Thyroid gland (tissue), 4 donors: ENCODE results near the gene OSBPL6. TPM values are rescaled to one million over a fixed set of nuclear protein-coding genes. Genes with fewer than 3 reads are reported as not detected.

Source experiments
- DNase-seq, 2 donors: peaks; one replicate each; pipeline ENCODE4 v3.0.0-alpha.2; 2019
- H3K27ac ChIP-seq, 3 donors: fragments of 200-600 bp; sonication (generic); 1 replicate in 2 of 3; 2 replicates in 1 of 3; pipeline ENCODE4 v1.5.1; 2016 to 2019; ENCODE audit warnings: mild to moderate bottlenecking in 1 of 3, moderate library complexity in 1 of 3
- H3K27me3 ChIP-seq: fragments of 200-600 bp; sonication (generic); one replicate; pipeline ENCODE4 v1.5.1; 2019
- H3K36me3 ChIP-seq, 2 donors: fragments of 200-600 bp; sonication (generic); one replicate each; pipeline ENCODE4 v1.5.1; 2016 to 2019
- H3K4me1 ChIP-seq, 2 donors: fragments of 200-600 bp; sonication (generic); one replicate each; pipeline ENCODE4 v1.5.1; 2017 to 2019
- H3K4me3 ChIP-seq, 3 donors: fragments of 200-600 bp; sonication (generic); replicated peaks in 1 of 3; 1 replicate in 2 of 3; 2 replicates in 1 of 3; pipeline ENCODE4 v1.5.1; 2016; ENCODE audit warnings: mild to moderate bottlenecking in 1 of 3
- H3K9me3 ChIP-seq: fragments of 200-600 bp; sonication (generic); one replicate; pipeline ENCODE4 v1.5.1; 2017
- CTCF ChIP-seq, 6 experiments: fragments of 200-600 bp in 3 of 6; fragments of 450-650 bp in 3 of 6; sonication (generic) in 3 of 6; IDR thresholded peaks; one replicate each; pipeline ENCODE4 v1.5.1; 2016 to 2019; ENCODE audit warnings: antibody characterized with exemption in 6 of 6, mild to moderate bottlenecking in 2 of 6, inconsistent platforms in 1 of 6, moderate library complexity in 1 of 6
- POLR2A ChIP-seq, 2 donors: fragments of 450-650 bp; IDR thresholded peaks; one replicate each; pipeline ENCODE4 v1.6.1; 2017; ENCODE audit warnings: antibody characterized with exemption in 2 of 2, mild to moderate bottlenecking in 2 of 2, moderate library complexity in 1 of 2
- WGBS, 2 donors: methylation state at CpG; one replicate each; pipeline ENCODE4 v1.1.5; 2017; 5-methylcytosine and 5-hydroxymethylcytosine counted together
- intact Hi-C: fragments of 100-400 bp; cut with DNase I; formaldehyde crosslinking; loops from one replicate; pipeline ENCODE4 v1.15.1; 2023
- total RNA-seq, 4 donors: library from RNA; depleted of rRNA; stranded (reverse); fragments of >200 nt; gene quantifications; one replicate each; pipeline ENCODE4 v1.2.3, GENCODE V29; 2016

The OSBPL6 gene
- total RNA-seq, 4 donors from 2014 or later, result 2.1 to 5.3 (median 3.2) TPM

DNA sequence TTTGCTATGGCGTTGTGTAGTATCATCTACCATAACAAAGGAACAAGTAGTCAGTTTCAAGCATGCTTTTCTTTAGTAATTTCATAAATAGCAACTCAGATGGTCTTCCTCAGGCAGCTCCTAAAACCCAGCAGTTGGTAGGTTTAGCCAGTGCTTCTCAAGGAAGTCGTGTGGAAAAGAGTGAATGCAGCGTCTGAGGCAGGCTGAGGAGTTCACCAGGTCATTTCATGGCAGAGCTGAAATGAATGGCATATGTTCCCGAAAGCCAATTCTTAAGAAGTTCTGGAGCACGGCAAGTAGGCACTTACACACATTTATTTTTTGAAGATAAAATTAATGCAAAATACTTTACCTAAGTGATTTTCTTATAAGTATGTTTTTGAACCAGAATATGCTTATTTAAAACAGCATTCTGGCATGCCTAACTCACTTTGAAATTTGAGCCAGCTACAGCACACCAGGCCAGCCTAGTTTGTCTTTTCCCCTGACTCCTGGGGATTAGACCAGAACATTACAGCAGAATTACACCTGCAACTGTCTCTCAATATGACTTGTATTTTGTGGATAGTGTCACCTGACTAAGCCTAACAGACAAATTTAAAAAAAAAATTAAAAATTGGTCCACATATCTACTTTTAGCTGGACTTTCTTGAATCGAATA lies 62.2 kb downstream of the OSBPL6 start:
- 27 to 44% methylated on average over 6 of the region's 6 CpGs for WGBS, 2 donors
- intact Hi-C loops, result no loop called here

GRCh38 chr2:178257127-178257526 lies 62.8 kb downstream of the OSBPL6 start:
- H3K4me1 ChIP-seq, result peaks cover 7 to 8% of the 10 kb centered on the region in 2 donors
- H3K27me3 ChIP-seq, result no peaks in the 10 kb centered on the region
- H3K4me3 ChIP-seq, result no peak overlapping the region
- WGBS, 2 donors, result 88 to 93% methylated on average over 2 of the region's 2 CpGs
- intact Hi-C loops, result no loop called here
- peak overlapping the region in 2 of 3 donors; percentile 4 to 39 for H3K27ac ChIP-seq
- H3K36me3 ChIP-seq, result no peaks in the 10 kb centered on the region
- no peaks in the 10 kb centered on the region for H3K9me3 ChIP-seq
- DNase-seq, result no peak
- no peak for TF ChIP-seq CTCF (IDR thresholded peaks at IDR 0.05)
- no peak for TF ChIP-seq POLR2A (IDR thresholded peaks at IDR 0.05)

More for the DNA sequence above, 62.2 kb downstream of the OSBPL6 start:
- peak; percentile 39 to 49 for DNase-seq
- no peaks in the 10 kb centered on the region for H3K36me3 ChIP-seq
- H3K4me1 ChIP-seq, result peaks cover 7 to 8% of the 10 kb centered on the region in 2 donors
- H3K4me3 ChIP-seq, result no peak overlapping the region
- peak overlapping the region; percentile 4 to 45 (median 17) for H3K27ac ChIP-seq
- no peaks in the 10 kb centered on the region for H3K27me3 ChIP-seq
- no peak for TF ChIP-seq POLR2A (IDR thresholded peaks at IDR 0.05)
- TF ChIP-seq CTCF (IDR thresholded peaks at IDR 0.05), result no peak
- no peaks in the 10 kb centered on the region for H3K9me3 ChIP-seq

- Histone ChIP-seq H3K4me1 (peaks cover 7 to 8% of the 10 kb centered on the region in 2 donors), H3K36me3 (no peaks in the 10 kb centered on the region), H3K4me3 (no peak overlapping the region), H3K27me3 (no peaks in the 10 kb centered on the region), H3K9me3 (no peaks in the 10 kb centered on the region), H3K27ac (no peak overlapping the region)
- 79 to 80% methylated on average over 2 of the region's 2 CpGs for WGBS, 2 donors
- DNase-seq, result no peak
- intact Hi-C loops, result no loop called here
- TF ChIP-seq POLR2A (IDR thresholded peaks at IDR 0.05), result no peak
- no peak for TF ChIP-seq CTCF (IDR thresholded peaks at IDR 0.05)
These were observed 64.6 kb downstream of the OSBPL6 start for GRCh38 chr2:178258916-178259315.

DNA sequence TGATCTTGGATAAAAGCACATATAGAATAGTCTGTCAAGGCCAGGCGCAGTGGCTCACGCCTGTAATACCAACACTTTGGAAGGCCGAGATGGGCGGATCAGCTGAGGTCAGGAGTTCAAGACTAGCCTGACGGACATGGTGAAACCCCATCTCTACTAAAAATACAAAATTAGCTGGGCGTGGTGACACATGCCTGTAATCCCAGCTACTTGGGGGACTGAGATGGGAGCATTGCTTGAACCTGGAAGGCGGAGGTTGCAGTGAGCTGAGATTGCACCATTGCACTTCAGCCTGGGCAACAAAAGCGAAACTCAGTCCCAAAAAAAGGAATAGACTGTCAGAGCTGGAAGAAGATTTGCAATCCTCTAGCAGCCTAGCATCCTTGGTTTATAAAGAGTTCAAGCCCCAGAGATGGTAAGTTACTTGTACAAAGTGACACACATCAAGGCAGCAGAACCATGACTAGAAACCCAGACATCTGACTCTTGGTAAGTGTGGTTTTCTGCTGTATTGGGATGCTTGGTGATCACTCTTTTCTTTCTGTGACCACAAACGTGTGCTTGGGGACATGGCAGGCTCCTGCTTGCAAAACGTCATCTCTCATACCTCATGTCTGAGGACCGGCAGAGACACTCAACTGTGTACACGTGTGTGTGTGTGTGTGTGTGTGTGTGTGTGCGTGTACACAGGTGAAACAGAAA lies 69.0 kb downstream of the OSBPL6 start:
- DNase-seq, result no peak
- intact Hi-C loops, result no loop called here
- Histone ChIP-seq H3K36me3 (no peaks in the 10 kb centered on the region), H3K4me1 (no peaks in the 10 kb centered on the region), H3K9me3 (no peaks in the 10 kb centered on the region), H3K27me3 (no peaks in the 10 kb centered on the region), H3K4me3 (no peak overlapping the region), H3K27ac (no peak overlapping the region)
- WGBS, 2 donors, result 85 to 90% methylated on average over 13 of the region's 13 CpGs
- no peak for TF ChIP-seq CTCF (IDR thresholded peaks at IDR 0.05)
- TF ChIP-seq POLR2A (IDR thresholded peaks at IDR 0.05), result no peak

GRCh38 chr2:178264211-178264610 lies 69.9 kb downstream of the OSBPL6 start:
- no peak for DNase-seq
- H3K4me1 ChIP-seq, result no peaks in the 10 kb centered on the region
- H3K27ac ChIP-seq, result no peak overlapping the region
- no peak for TF ChIP-seq CTCF (IDR thresholded peaks at IDR 0.05)
- H3K9me3 ChIP-seq, result no peaks in the 10 kb centered on the region
- no peaks in the 10 kb centered on the region for H3K36me3 ChIP-seq
- WGBS, 2 donors, result 81 to 91% methylated on average over 2 of the region's 2 CpGs
- H3K4me3 ChIP-seq, result no peak overlapping the region
- intact Hi-C loops, result no loop called here
- no peaks in the 10 kb centered on the region for H3K27me3 ChIP-seq
